ENCODE measurements around the gene DDR1.

DNA sequence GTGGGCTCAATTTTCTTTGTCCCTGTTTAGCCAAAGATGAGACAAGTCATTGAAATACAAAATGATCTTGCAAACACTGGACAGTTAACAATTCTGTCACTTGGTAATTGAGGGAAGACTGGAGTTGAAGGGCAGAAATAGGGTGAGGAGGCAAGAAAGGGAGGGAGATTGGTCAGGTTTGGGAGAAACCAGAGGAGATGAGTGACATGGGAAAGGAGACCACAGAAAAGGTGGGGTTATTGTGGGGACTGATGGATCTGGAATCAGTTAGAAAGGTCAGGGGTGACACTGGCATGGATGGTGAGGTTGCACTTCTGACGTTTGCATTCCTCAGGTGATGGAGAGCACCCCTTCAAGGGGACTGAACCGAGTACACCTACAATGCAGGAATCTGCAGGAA lies 24.4 kb downstream of the DDR1 start:
- TF ChIP-seq, protein P1, sequence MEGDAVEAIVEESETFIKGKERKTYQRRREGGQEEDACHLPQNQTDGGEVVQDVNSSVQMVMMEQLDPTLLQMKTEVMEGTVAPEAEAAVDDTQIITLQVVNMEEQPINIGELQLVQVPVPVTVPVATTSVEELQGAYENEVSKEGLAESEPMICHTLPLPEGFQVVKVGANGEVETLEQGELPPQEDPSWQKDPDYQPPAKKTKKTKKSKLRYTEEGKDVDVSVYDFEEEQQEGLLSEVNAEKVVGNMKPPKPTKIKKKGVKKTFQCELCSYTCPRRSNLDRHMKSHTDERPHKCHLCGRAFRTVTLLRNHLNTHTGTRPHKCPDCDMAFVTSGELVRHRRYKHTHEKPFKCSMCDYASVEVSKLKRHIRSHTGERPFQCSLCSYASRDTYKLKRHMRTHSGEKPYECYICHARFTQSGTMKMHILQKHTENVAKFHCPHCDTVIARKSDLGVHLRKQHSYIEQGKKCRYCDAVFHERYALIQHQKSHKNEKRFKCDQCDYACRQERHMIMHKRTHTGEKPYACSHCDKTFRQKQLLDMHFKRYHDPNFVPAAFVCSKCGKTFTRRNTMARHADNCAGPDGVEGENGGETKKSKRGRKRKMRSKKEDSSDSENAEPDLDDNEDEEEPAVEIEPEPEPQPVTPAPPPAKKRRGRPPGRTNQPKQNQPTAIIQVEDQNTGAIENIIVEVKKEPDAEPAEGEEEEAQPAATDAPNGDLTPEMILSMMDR (conservative IDR thresholded peaks at IDR 0.05 in 1 of 2, IDR thresholded peaks at IDR 0.05 in 1 of 2; ENCODE audit: extremely low read depth in 1 of 2, insufficient read depth in 1 of 2, low read depth in 1 of 2, low read length in 2 of 2) = no peak
- TF ChIP-seq EZH2 (IDR thresholded peaks at IDR 0.05; ENCODE audit: borderline replicate concordance, low read length) = no peak
